Measurements from ENCODE around the gene ADAMTS10.

GRCh38 chr19:8552810-8553209 lies 57.7 kb downstream of the ADAMTS10 start:
- TF ChIP-seq HNF4G (IDR thresholded peaks at IDR 0.05; ENCODE audit: borderline replicate concordance, low read depth, low read length) (no peak), HNF4G (CRISPR knock-in tag; IDR thresholded peaks at IDR 0.05; ENCODE audit: borderline replicate concordance, low read depth) (no peak), NR2F6 (IDR thresholded peaks at IDR 0.05) (no peak), NR2F6 (CRISPR knock-in tag; IDR thresholded peaks at IDR 0.05) (no peak), JUN (CRISPR knock-in tag; IDR thresholded peaks at IDR 0.05) (no peak), SRF (IDR thresholded peaks at IDR 0.05; ENCODE audit: low read depth, low read length) (no peak), ZGPAT (CRISPR knock-in tag; IDR thresholded peaks at IDR 0.05) (no peak)

Measured in HepG2 (cell line).